Measurements from ENCODE around the gene ZNF432. TPM values are rescaled to one million over a fixed set of nuclear protein-coding genes. Genes with fewer than 3 reads are reported as not detected.

ZNF432 gene
- total and polyA plus RNA-seq, 4 donors = 2.8 to 17.0 (median 12.9) TPM

DNA sequence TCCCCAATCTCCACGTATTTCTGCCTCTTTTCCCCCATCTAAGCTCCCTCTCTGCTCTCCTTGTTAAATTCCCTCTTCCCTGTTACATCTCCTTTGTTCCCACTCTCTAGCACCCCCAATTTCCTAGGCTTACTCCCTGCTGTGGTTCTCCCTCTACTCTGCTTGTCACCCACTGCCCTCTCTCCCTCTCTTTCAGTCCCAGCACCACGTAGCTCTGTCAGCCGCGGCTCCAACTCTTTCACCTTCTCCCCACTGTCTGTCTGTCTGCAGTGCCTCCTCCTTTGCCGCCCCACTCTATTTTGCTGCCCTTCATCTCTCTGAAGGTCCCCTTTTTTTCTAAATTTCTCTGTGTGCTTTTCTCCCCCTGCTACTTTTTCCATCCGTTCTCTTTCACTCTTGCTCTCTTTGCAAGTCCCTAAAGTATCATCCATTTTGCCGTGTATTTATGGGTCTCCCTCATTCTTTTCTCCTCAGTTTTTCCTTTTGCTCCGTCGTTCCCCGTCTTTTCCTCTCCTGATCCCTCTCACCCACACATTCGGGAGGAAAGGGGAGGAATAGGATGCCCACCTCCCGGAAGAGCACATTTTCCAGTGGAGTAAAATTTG lies 46.0 kb upstream of the ZNF432 start:
- no peak for DNase-seq
- H3K9me3 ChIP-seq (ENCODE audit: control insufficient read depth in 4 of 4, insufficient read depth in 3 of 4, low read length in 3 of 4) = peaks cover 2 to 20% (median 5%) of the 10 kb centered on the region in 4 donors
- H3K27me3 ChIP-seq (ENCODE audit: control insufficient read depth in 3 of 3, insufficient read depth in 3 of 3, low read length in 2 of 3) = no peaks in the 10 kb centered on the region
- H3K4me3 ChIP-seq = peak overlapping the region; percentile 94
- TF ChIP-seq, protein P1, sequence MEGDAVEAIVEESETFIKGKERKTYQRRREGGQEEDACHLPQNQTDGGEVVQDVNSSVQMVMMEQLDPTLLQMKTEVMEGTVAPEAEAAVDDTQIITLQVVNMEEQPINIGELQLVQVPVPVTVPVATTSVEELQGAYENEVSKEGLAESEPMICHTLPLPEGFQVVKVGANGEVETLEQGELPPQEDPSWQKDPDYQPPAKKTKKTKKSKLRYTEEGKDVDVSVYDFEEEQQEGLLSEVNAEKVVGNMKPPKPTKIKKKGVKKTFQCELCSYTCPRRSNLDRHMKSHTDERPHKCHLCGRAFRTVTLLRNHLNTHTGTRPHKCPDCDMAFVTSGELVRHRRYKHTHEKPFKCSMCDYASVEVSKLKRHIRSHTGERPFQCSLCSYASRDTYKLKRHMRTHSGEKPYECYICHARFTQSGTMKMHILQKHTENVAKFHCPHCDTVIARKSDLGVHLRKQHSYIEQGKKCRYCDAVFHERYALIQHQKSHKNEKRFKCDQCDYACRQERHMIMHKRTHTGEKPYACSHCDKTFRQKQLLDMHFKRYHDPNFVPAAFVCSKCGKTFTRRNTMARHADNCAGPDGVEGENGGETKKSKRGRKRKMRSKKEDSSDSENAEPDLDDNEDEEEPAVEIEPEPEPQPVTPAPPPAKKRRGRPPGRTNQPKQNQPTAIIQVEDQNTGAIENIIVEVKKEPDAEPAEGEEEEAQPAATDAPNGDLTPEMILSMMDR (IDR thresholded peaks at IDR 0.05; ENCODE audit: control extremely low read depth, extremely low read depth) = no peak
- H3K9ac ChIP-seq (ENCODE audit: insufficient read depth in 1 of 2, low read length in 2 of 2) = peak overlapping the region; percentile 48 to 96
- H3K27ac ChIP-seq (ENCODE audit: low read depth in 1 of 2, low read length in 1 of 2) = peak overlapping the region in 1 of 2 donors; percentile 70
- no peak for ATAC-seq (ENCODE audit: insufficient read depth, low FRiP score)
- 11 to 19% methylated on average over 12 of the region's 12 CpGs for WGBS, 2 donors
- H3K4me1 ChIP-seq (ENCODE audit: control insufficient read depth in 5 of 5, insufficient read depth in 5 of 5, low read length in 5 of 5) = peaks cover 0 to 14% (median 5%) of the 10 kb centered on the region in 5 donors
- H3K36me3 ChIP-seq (ENCODE audit: control insufficient read depth in 4 of 4, insufficient read depth in 4 of 4, low read length in 4 of 4) = peaks cover 0 to 27% (median 13%) of the 10 kb centered on the region in 4 donors

DNA sequence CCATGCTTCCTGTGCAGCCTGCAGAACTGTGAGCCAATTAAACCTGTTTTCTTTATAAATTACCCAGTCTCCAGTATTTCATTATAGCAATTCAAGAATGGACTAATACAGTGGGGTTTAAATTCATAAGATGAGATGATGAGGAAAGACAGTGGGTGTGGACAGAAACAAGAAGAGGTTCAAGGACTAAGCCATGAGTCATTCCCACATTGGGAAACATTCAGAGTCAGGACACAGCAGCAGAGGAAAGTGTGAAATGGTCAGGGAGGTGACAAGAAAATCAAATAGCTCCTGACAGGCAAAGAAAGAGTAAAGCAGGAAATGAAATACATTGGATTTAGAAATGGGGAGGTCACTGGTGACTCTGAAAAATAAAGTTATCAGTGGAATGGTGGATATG lies 37.8 kb upstream of the ZNF432 start:
- Histone ChIP-seq H3K4me3 (no peak overlapping the region), H3K4me1 (ENCODE audit: control insufficient read depth in 5 of 5, insufficient read depth in 5 of 5, low read length in 5 of 5) (peaks cover 0 to 2% (median 0%) of the 10 kb centered on the region in 5 donors), H3K36me3 (ENCODE audit: control insufficient read depth in 4 of 4, insufficient read depth in 4 of 4, low read length in 4 of 4) (peaks cover 22 to 63% (median 36%) of the 10 kb centered on the region in 4 donors), H3K27ac (ENCODE audit: low read depth in 1 of 2, low read length in 1 of 2) (no peak overlapping the region), H3K27me3 (ENCODE audit: control insufficient read depth in 3 of 3, insufficient read depth in 3 of 3, low read length in 2 of 3) (no peaks in the 10 kb centered on the region), H3K9me3 (ENCODE audit: control insufficient read depth in 4 of 4, insufficient read depth in 3 of 4, low read length in 3 of 4) (peaks cover 0 to 36% (median 3%) of the 10 kb centered on the region in 4 donors), H3K9ac (ENCODE audit: insufficient read depth in 1 of 2, low read length in 2 of 2) (no peak overlapping the region)
- ATAC-seq (ENCODE audit: insufficient read depth, low FRiP score) (no peak), DNase-seq (no peak)
- TF ChIP-seq, protein P1 (IDR thresholded peaks at IDR 0.05; ENCODE audit: control extremely low read depth, extremely low read depth) = no peak

DNA sequence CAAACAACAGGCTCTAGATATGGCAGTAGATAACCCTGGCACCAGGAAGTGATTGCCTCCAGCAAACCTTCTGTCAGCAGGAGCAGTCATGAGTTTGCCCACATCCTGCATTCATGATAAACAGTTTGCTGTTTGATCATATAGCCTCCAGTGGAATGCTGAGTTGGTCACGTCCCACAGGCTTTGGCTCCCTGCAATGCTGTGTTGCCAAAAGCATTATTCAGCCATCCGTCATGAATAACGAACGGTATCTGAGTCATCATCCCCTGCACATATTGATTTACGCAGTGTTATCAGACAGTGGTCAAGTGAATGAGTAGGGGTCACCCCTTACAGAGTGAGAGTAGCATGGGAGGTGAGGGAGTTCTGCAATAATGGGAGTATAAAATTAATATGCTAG lies 21.9 kb upstream of the ZNF432 start:
- WGBS, 2 donors = 97 to 98% methylated on average over 5 of the region's 5 CpGs
- no peak overlapping the region for H3K27ac ChIP-seq (ENCODE audit: low read depth in 1 of 2, low read length in 1 of 2)
- ATAC-seq (ENCODE audit: insufficient read depth, low FRiP score) (no peak), DNase-seq (no peak)
- no peaks in the 10 kb centered on the region for H3K27me3 ChIP-seq (ENCODE audit: control insufficient read depth in 3 of 3, insufficient read depth in 3 of 3, low read length in 2 of 3)
- H3K36me3 ChIP-seq (ENCODE audit: control insufficient read depth in 4 of 4, insufficient read depth in 4 of 4, low read length in 4 of 4) = peaks cover 49 to 90% (median 60%) of the 10 kb centered on the region in 4 donors
- H3K4me3 ChIP-seq = no peak overlapping the region
- H3K9ac ChIP-seq (ENCODE audit: insufficient read depth in 1 of 2, low read length in 2 of 2) = no peak overlapping the region
- H3K4me1 ChIP-seq (ENCODE audit: control insufficient read depth in 5 of 5, insufficient read depth in 5 of 5, low read length in 5 of 5) = no peaks in the 10 kb centered on the region
- TF ChIP-seq, protein P1 (IDR thresholded peaks at IDR 0.05; ENCODE audit: control extremely low read depth, extremely low read depth) = no peak
- peaks cover 26 to 50% (median 42%) of the 10 kb centered on the region in 4 donors for H3K9me3 ChIP-seq (ENCODE audit: control insufficient read depth in 4 of 4, insufficient read depth in 3 of 4, low read length in 3 of 4)

DNA sequence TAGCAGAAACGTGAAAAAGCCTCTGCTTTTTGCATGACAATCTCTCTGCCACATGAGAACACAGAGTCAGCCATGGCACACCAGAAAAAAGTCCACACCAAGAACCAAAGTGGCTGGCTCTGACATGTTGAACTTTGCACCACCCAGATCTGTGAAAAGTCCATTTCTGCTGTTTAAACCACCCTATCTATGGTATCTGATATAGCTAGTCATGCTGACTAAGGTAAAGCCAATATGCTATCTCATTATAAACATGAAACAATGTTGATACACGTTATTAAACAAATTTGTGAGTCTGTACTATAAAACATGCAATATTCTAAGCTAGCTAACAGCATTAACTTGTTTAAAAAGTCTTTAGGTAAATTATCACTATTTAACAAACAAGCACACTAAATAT lies 21.0 kb upstream of the ZNF432 start:
- Histone ChIP-seq H3K27me3 (ENCODE audit: control insufficient read depth in 3 of 3, insufficient read depth in 3 of 3, low read length in 2 of 3) (no peaks in the 10 kb centered on the region), H3K27ac (ENCODE audit: low read depth in 1 of 2, low read length in 1 of 2) (no peak overlapping the region), H3K9me3 (ENCODE audit: control insufficient read depth in 4 of 4, insufficient read depth in 3 of 4, low read length in 3 of 4) (peaks cover 31 to 58% (median 40%) of the 10 kb centered on the region in 4 donors), H3K4me3 (no peak overlapping the region), H3K4me1 (ENCODE audit: control insufficient read depth in 5 of 5, insufficient read depth in 5 of 5, low read length in 5 of 5) (no peaks in the 10 kb centered on the region), H3K36me3 (ENCODE audit: control insufficient read depth in 4 of 4, insufficient read depth in 4 of 4, low read length in 4 of 4) (peaks cover 45 to 89% (median 59%) of the 10 kb centered on the region in 4 donors), H3K9ac (ENCODE audit: insufficient read depth in 1 of 2, low read length in 2 of 2) (no peak overlapping the region)
- TF ChIP-seq, protein P1 (IDR thresholded peaks at IDR 0.05; ENCODE audit: control extremely low read depth, extremely low read depth) = no peak
- WGBS, 2 donors = 89 to 100% methylated on average over 2 of the region's 2 CpGs
- ATAC-seq (ENCODE audit: insufficient read depth, low FRiP score) = no peak
- DNase-seq = no peak

Data from lung (tissue), 12 donors.